GM21390 (cell line): ENCODE measurements around the gene ERC2.
"Not testable (repeated sequence)": the region's sequence is repeated elsewhere in the genome, so short reads cannot be mapped to it uniquely, and the experiment has no call there.

Experiments
- ATAC-seq: cut with Tn5 transposase; IDR thresholded peaks from one replicate; pipeline ENCODE4 v1.9.1; 2021; ENCODE audit not compliant: unreplicated experiment

ERC2 gene

GRCh38 chr3:56318891-56319290 lies 149.4 kb downstream of the ERC2 start:
- no peak for ATAC-seq

DNA sequence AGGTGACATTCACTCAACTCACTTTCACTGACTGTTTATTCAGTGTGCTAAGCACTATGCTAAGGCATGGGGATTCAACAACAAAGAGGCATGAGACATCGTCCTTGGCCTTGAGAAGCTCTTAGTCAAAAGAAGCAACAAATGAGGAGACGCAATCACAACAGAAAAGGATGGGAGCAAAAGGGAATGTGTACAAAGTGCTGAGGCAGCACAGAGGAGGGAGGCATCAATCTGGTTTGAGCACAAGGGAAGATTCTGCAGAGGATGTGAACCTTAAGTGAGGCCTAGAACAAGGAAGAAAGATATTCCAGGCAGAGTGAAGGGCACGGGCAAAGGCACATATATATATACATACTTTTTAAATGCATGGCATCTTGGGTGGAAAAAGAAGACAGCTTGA lies 151.3 kb downstream of the ERC2 start:
- no peak for ATAC-seq

GRCh38 chr3:56314842-56315241 lies 153.4 kb downstream of the ERC2 start:
- ATAC-seq: no peak

DNA sequence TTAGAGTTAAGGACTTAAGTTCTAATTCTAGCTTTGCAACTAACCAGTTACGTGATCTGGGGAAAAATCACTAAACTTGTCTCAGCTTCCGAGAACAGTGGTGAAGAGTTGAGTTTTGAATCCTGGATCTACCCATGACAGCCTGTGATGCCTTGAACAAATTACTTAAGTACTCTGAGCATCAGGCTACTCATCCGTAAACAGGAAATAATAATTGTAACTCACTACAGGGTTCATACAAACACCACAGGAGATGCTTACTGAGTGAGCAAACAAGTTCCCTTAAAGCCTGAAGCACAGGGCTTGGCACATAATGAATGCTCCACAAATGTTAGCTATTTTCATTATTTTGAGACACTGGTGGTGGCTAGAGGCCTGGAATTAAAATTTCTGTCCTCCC lies 158.8 kb downstream of the ERC2 start:
- no peak for ATAC-seq

DNA sequence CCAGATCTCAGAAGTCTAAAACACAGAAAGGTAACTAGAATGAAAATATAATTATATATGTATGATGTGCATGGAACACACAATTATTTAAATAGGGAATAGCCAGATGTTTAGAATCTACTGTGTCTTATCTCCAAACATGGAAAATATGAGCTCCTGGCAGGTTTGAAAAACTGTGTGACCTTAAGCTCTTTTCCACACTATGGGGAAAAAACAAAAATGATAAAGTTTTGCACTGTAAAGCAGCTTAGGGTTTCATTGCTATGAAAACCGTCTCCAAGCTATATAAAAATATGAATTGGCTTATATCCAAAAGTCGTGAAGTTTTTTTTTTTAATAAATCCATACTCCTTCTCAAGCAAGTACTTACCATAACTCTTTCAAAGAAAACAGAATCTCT lies 159.8 kb downstream of the ERC2 start:
- ATAC-seq: no peak

- ATAC-seq: no peak
These were observed 164.2 kb downstream of the ERC2 start for GRCh38 chr3:56304069-56304468.

DNA sequence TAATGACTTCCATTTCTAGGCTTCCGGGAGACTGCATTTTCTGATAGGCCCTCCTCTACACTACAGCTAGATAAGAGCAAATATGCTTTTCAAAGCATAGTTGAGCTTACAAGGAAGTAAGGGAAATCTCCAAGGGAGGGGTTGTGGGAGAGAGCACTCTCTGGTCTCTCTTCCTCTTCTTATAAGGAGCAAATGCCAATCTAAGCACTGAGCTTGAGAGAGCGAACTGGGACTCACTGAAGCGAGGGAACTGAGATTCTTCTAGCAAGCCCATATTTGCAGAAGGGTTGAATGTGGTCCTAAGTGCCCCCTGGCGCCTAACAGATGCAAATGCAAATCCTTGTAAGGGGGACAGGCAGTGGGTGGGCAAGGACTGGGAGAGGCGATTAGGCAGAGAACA lies 164.8 kb downstream of the ERC2 start:
- ATAC-seq: peak; percentile 87

GRCh38 chr3:56302417-56302816 lies 165.8 kb downstream of the ERC2 start:
- no peak for ATAC-seq

DNA sequence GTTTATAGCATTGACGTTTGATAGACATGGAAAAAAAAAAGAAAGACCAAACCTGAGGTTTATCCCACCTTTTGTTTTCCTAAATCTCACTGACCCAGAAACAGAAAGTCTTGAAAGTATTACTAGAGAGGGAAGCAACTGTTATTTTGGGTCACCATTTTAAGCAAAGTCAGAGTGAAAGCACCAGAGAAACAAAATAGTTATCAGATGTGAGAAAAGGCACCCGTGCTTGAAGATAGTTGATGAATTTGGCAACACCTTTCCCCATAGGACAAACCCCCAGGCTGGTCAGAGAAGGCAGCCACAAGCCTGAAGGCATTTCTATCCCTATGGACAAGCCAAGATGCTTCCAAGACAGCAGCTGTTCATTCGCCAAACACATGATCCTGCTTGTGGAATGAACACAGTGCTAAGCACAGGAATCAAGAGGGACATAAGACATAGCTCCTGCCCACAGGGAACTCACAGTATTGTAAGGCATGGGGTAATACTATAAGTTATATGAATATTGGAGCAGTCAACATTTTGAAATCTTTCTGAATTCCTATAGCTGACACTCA lies 170.9 kb downstream of the ERC2 start:
- no peak for ATAC-seq

DNA sequence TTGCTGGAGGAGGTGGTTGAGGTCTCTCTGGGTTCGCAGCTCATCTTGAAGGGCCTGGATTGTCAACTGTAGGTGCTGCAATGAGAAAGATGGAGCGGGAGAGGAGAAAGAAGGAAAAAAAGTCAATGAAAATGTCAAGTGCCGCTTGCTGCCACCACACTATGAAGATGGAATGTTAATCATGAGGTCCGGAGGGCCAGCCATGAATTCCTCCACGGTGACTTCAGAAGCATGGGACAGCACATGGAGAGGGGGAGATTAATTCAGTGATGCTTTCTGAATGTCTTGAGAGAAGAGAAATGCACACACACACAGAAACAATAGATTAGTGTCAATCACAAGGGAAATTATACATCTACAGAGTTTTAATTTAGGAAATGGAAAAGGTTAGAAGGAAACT lies 171.9 kb downstream of the ERC2 start:
- no peak for ATAC-seq

DNA sequence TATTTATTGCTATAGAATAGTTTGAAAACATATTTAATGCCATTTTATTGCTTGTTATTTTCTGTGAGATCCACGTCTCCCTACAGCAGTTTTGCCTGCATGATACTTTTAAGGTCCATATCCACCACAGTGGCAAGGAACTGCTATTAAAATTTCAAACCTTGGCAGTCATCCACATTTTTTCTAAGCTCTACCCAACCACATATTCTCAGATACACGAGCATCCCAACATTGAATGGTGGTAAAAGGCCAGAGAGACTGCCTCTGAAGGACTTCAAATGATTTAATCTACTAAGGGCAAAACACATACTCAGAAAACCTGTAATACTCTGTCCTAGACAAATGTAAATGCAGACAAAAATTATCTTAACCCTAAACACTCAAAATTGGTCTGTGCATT lies 173.1 kb downstream of the ERC2 start:
- ATAC-seq: no peak

DNA sequence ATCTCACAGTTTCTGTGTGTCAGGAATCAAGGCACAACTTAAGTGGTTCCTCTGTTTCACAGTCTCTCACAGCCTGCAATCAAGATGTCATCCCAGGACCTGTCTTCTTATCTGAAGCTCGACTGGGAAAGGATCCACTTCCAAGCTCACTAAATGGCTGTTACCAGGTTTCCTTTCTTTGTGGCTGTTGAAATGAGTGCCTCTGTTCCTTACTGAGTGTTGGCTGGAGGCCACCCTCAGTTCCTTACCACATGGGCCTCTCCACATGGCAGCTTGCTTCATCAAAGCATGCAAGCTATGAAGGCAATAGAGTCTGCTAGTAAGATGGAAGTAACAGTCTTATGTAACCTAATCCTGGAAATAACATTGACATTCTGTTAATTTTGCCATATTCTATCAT lies 174.0 kb downstream of the ERC2 start:
- no peak for ATAC-seq

- ATAC-seq: peak; percentile 68
These were observed 176.3 kb downstream of the ERC2 start for GRCh38 chr3:56291953-56292352.

DNA sequence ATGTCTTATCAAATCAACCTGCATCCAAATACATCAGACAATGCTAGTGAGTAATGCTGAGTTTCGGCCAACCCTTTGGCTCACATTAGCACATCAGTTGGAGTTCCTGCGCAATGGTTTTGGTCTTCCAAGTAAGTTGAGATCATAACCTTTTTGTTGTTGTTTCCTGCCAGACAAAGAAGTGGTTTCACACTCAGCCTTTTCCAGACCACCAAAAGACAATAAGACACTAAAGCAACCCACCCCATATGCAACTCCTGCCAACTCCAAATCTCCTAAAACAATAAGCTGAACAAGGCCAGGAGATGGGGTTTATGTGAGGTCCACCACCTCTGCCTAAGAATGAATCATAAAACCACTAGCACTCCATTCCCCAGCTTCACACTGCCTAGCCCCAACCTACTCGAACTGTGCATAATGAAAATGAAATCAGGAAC lies 177.0 kb downstream of the ERC2 start:
- ATAC-seq: peak; percentile 71

DNA sequence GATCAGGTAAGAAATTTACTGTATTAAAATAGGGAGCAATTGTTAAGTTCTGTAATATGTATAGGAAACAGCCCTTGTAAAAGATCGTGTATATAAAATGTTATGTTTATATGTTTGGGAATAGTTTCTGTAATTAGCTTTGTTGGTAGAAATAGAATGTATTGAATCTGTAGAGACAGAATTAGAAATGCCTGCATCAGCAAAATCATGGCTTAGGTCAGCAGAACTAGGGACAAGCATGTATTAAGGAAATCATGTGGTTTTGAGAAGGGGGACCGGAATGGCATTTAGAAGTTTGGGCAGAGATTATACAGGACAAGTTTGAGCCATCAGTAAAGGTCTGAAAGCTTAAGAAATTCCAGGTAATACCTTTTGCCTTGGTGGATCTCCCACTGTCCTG lies 177.9 kb downstream of the ERC2 start:
- no peak for ATAC-seq

DNA sequence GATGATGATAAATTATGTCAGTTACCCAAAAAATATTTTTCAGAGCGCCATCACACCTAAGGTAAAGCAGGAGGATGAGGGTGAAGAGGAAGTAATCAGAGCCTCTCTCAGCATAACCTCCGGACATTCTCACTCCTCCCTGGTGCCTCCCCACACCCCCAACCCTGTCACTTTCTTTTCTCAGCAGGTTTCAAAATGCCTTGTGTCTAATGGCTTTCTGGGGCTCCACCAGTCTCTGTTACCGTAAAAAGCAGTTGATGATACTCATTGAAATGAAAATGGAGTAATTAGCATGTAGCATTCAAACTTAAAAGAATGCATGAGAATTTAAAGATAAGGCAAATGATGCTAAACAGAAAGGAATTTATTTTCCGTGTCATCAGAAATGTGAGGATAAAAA lies 180.0 kb downstream of the ERC2 start:
- ATAC-seq: no peak

- ATAC-seq: no peak
These were observed 185.9 kb downstream of the ERC2 start for GRCh38 chr3:56282341-56282740.

DNA sequence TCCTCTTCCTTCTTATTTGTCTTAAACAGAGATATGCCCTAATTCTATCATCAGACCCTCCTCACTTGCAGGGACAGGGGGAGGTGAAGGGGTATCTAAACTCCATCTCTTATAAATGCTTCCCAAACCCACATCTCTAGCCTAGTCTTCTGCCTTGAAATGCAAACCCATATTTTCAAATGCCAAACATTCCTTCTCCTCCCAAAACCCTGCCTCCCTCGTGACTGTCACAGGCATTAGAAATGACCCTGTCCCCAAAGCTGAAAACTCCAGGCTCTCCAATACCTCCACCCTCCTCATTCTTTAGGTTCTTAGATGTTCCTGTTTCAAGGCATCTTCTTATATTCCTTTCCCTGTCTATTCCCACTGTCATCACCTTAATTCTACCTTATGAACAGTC lies 191.0 kb downstream of the ERC2 start:
- ATAC-seq: no peak

DNA sequence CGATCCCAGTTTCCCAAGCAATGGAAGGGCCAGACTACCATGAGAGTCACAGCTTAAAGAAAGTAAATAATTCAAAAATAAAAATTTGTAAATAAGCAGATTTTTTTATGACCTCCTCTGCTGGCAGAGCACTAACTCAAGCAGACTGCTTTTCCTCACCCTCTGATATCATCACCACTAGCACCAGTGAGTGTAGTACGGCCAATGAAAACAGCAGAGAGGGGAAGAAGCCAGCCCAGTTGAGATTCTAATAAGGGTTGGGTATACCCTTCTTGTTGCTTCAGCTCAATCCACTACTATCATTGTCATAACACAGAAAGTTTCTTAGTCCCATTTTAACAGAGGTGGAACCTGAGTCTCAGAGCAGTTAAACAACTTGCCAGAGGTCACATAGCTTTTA lies 193.1 kb downstream of the ERC2 start:
- ATAC-seq: no peak

DNA sequence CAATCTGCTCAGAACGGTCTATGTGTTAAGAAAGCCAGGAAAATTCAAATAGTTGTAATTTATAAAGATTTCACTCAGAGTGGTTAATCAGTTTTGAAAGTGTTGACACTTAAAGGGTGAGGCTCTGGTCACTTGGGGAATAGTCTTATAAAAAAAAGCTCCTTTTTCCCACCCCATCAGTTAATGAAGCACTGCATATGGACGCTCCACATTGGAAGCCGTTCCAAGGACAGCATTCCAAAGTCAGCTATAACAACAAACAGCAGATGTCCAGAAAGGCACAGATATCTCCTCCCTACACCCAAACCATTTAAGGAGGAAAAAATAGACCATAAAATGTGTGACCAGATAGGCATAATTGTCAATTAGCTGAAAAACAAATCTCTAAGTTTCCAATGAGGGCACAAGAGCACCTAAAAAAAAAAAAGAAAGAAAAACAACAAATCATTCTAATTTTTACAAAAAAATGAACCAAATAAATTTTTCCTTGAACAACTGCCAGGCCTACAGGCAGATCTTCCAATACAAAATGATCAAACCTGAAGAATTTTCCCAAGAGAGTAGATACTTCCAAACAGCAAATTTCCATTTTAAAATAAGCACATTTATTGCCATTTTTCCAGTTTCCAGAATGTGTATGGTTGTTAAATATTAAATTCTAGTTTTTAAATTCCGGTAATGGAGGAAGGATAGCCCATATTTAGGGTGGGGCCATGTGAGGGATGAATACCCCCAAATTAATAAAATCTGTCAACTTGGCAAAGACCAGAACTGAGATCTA lies 198.3 kb downstream of the ERC2 start:
- no peak for ATAC-seq

- ATAC-seq: no peak
These were observed 199.5 kb downstream of the ERC2 start for GRCh38 chr3:56268616-56269383.

GRCh38 chr3:56261852-56262251 lies 206.4 kb downstream of the ERC2 start:
- not testable (repeated sequence) for ATAC-seq
